NCI-H446 (cell line): ENCODE measurements around the gene OTX1.
"Not testable (repeated sequence)": the region's sequence is repeated elsewhere in the genome, so short reads cannot be mapped to it uniquely, and the experiment has no call there.

ENCODE experiments used
- DNase-seq, 2 experiments: peaks; one replicate each; lab custom pipeline; 2025; lab: John Stamatoyannopoulos, UW

OTX1 gene

DNA sequence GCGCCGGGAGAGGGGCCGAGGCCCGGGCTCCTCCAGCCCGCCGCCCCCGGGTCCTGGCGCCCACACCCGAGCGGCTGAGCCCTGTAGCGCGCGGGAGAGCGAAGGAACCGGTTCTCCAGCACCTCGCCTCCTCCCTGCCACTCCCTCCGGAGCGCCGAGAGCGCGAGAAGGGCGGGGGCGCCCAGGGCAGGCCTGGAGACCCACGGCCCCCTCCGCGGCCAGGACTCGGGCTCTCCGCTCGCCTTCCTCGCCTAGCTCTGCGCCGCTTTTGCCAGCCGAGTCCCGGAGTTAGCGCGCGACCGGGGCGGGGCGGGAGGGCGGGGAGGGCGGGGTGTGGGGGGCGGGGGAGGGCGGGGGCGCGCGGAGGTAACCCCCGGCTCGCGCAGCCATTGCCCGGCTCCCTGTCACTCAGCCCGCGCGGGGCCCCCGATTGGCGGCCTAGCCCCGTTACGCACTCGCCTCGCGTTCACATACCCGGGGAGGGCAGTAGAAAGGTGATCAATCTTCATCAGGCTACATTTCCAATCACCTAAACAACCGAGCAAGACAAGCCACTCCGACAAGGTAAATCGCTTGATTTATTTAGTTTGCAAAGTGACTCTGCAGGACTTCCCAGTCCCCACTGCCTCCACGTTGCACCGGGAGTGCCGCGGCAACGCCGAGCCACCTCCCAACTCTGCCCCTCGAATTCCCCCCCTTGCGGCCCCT lies at the start of gene OTX1:
TSS of gene OTX1 (plus strand) at position 497 of the 708 bp plus-strand sequence. CDS start 2,161 bp downstream, outside the sequence.
- peak; percentile 87 to 89 for DNase-seq

DNA sequence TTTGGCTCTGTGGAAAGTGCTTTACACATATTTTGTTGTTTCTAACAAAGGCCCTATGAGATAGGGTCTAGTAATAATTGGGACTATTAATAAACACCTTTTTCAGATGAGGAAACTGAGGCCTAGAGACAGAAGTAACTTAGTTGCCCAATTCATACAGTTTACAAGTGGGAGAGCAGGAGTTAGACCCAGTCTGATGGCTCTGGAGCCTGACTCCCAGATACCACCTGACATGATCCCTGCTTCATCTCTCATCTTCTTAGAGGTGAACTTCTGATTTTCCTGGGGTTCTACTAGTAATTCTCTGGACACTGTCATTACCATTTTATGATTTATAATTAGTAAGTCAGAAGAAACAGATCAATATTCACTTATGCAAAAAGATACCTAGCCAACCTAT lies 49.1 kb upstream of the OTX1 start:
- no peak for DNase-seq

DNA sequence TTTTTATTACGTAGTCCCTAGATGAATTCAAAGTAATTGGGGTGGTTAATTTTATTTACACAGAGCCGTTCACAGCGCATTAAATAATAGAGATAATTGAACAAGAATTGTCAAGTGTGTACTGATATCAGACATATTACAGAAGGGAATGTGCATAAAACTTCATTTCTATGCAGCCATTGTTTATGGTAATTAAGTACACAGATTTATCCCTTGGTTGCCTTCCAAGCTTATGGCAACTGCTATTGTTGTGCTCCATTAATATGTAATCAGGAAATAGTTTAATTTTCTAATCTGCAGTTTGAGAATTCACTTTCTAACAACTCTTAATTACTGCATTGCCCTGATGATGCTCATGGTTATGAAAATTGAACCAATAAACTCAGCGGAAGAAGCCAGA lies 47.3 kb upstream of the OTX1 start:
- DNase-seq = no peak

GRCh38 chr2:63007813-63008458 lies 42.7 kb upstream of the OTX1 start:
- DNase-seq = no peak

- no peak for DNase-seq
Observed at GRCh38 chr2:63008838-63009237, 41.8 kb upstream of the OTX1 start.

DNA sequence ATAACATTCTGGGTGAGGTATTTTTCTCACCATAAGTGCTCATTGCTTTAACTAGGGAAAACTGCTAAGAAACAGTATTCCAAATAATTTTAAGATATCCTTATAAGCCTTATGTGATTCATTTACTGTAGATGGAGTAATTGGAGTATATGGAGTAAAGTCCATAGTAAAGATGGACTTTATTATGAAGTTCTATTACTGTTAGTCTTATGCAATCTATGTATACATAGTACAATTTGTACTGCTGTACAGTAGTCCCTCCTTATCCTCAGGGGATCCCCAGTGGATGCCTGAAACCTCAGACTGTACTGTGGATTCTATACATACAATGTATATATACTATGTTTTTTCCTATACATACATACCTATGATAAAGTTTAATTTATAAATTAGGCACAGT lies 41.1 kb upstream of the OTX1 start:
- DNase-seq = no peak

GRCh38 chr2:63012541-63012940 lies 38.1 kb upstream of the OTX1 start:
- DNase-seq = no peak

GRCh38 chr2:63013438-63013837 lies 37.2 kb upstream of the OTX1 start:
- DNase-seq = no peak

DNA sequence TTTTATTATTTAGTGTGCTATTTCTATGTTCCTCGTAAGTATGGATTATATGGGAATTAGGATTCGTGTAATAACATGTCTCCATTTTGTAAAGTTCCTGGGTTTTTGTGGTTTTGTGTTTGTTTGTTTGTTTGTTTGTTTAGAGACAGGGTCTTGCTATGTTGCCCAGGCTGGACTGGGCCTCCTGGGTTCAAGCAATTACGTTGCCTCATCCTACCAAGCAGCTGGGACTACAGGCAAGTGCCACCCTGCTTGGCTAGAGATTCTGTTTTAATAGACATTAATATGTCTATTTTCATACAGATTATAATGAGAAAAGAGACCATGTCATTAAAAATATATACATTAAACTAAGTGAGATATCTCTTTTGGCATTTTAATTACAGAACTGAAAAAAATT lies 35.2 kb upstream of the OTX1 start:
- no peak for DNase-seq

GRCh38 chr2:63018439-63018838 lies 32.2 kb upstream of the OTX1 start:
- DNase-seq = no peak

DNA sequence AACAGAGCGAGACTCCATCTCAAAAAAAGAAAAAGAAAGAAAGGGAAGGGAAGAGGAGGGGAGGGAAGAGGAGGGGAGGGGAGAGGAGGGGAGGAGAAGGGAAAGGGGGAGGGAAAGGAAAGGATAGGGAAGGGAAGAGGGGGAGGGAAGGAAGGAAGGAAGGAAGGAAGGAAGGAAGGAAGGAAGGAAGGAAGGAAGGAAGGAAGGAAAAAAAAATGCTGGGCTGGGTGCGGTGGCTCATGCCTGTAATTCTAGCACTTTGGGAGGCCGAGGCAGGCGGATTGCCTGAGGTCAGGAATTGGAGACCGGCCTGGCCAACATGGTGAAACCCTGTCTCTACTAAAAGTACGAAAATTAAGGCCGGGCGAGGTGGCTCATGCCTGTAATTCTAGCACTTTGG lies 30.9 kb upstream of the OTX1 start:
- not testable (repeated sequence) for DNase-seq

DNA sequence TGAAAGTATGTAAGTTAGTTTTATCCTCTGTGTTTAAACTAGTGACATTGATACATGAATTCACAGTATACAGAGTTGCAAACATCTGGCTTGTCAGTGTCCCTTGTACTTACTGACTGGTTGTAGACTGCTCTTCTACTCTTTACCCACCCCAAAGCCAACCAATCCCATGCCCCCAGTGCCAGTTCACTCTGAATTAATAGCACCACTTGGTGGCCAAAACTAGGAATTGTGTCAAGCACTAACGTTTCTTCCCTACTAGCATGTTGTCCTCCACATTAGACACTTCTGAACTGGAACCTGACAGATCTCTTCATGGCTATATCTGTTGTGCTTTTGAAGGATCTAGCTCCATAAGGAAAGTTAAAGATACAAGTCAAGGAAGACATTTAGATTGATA lies 27.2 kb upstream of the OTX1 start:
- peak; percentile 25 to 59 for DNase-seq

DNA sequence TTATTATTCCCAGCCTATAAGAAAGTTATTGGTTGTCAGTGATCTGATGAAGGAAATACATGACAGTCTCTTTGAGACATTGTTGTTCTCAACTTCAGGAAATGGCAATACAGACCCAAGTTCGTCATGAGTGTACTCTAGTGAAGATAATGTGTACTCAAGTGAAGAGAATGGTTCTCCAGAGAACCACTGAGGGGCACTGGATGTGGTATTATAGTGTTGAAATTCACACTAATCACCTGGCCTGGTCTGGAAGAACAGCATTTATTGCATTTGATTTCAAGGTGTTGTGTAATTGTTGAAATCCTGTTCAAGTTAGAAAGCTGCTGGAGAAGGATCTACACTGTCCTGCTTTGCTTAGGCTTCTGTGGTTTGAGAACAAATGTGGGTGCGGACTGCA lies 23.4 kb upstream of the OTX1 start:
- DNase-seq = no peak

- DNase-seq = no peak
Observed at GRCh38 chr2:63029058-63029457, 21.6 kb upstream of the OTX1 start.

GRCh38 chr2:63034526-63034925 lies 16.1 kb upstream of the OTX1 start:
- no peak for DNase-seq

- no peak for DNase-seq
Observed at GRCh38 chr2:63035169-63035568, 15.5 kb upstream of the OTX1 start.

DNA sequence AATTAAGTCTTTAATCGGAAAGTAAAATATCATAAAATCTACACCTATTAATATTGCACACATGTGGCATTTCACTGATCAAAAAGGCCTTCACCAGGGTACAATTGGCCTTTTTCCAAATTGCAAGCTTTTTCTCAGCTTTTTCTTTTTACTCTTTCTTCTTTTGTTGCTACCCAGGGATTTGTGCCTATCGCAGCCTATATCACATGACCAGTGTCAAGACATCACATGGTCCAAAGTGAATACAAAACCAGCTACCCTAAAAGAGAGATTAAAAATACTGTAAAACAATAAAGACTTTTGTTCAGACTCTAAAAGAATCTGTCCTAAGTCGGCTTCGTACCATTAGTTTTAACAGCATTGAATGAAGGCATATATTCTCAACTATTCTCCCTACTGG lies 15.0 kb upstream of the OTX1 start:
- DNase-seq = no peak

DNA sequence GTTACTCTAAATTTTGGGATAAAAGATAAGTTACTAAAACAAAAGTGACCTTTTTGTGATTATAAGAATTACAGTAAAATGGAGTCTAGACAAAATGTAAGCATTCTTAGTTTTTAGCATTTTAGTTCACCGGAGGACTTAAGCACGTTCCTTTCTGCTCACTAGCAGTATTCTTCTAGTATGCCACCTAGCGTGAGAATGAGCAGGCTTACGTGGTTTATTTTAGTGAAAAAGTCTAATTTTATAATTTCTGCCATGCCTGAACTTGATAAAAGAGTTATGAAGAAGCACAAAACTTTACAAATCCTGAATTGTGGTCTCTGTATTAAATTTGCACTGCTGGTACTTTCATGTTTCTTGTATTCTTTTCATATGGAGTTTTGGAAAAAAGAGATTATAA lies 12.6 kb upstream of the OTX1 start:
- DNase-seq = no peak

GRCh38 chr2:63040586-63040985 lies 10.0 kb upstream of the OTX1 start:
- DNase-seq = no peak

DNA sequence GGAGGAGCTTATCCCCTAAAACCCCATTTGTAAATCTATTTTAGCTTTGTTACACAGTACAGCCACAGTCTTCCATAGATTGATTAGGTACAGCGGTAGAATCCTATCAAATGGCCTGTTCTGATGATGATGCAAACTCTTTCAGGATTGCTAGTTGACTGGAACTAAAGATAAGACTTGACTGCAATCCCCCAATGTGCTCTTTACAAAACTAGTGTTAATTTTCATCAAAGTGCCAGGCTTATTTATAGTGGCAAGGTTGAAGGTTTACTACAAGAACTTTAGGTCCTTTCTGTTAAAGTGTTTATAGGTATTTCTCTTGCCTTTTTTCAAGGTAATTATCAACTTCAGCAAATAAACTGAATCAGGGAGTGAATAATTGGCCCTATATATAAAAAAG lies 9.0 kb upstream of the OTX1 start:
- no peak for DNase-seq

- no peak for DNase-seq
Observed at GRCh38 chr2:63044362-63045327, 6.0 kb upstream of the OTX1 start.

DNA sequence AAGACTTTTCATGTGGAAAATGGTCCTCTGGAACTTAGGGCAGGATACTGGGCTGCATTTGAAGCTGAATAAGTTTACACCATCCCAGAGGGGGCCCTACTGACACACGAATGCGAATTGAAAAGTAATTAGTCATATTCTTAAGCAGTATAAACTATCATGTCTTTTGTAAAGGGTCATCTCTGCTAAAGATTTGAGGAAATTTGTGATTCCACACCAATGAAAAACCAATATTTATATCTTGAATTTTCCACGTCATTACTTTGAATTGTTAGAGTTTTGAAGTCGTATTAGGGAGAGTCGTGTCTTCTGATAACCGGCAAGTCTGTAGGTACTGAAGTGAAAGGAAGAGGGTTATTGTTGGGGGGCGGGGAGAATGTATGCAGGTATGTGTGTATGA lies 4.1 kb upstream of the OTX1 start:
- no peak for DNase-seq

DNA sequence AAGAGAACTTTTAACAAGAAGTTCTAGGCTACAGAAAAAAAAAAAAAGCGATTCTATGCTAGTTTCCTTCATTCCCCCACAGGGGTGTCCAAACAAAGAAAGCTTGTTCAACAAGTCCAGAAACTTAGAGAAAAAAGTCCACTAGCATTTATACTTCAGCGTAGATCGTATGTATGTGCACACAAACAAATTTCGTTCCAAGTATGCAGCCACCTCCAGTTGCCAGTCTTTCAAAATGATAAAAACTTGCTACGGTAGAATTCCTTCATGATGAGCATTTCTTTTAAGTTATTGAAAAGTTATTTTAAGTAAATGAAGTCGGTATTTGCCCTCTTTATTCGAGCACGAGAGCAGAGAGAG lies 3.7 kb upstream of the OTX1 start:
- no peak for DNase-seq
